Tibial nerve (tissue), 4 donors: ENCODE data around the gene BCAS1. TPM values are rescaled to one million over a fixed set of nuclear protein-coding genes. Genes with fewer than 3 reads are reported as not detected.

Experiments
- DNase-seq, 2 donors: peaks; one replicate each; pipeline ENCODE4 v3.0.0-alpha.2; 2019; ENCODE audit warnings: low spot score in 2 of 2
- H3K27ac ChIP-seq, 4 donors: fragments of 200-600 bp; sonication (generic) in 3 of 4; one replicate each; pipeline ENCODE4 v1.5.1; 2017 to 2019; ENCODE audit warnings: mild to moderate bottlenecking in 1 of 4
- H3K27me3 ChIP-seq, 2 donors: fragments of 200-600 bp; sonication (generic) in 1 of 2; one replicate each; pipeline versions ENCODE4 v1.5.1 to v1.6.0; 2017 to 2019
- H3K36me3 ChIP-seq, 3 donors: fragments of 200-600 bp; sonication (generic); one replicate each; pipeline ENCODE4 v1.5.1; 2018 to 2019
- H3K4me1 ChIP-seq, 4 donors: fragments of 200-600 bp; sonication (generic) in 3 of 4; one replicate each; pipeline ENCODE4 v1.5.1; 2017 to 2019
- H3K4me3 ChIP-seq, 4 donors: fragments of 200-600 bp; sonication (generic) in 3 of 4; one replicate each; pipeline ENCODE4 v1.5.1; 2017 to 2019; ENCODE audit warnings: mild to moderate bottlenecking in 1 of 4, moderate library complexity in 1 of 4
- H3K9me3 ChIP-seq, 4 donors: fragments of 200-600 bp; sonication (generic) in 3 of 4; one replicate each; pipeline ENCODE4 v1.5.1; 2017 to 2019
- EP300 ChIP-seq, 2 donors: sonication (generic); formaldehyde crosslinking; IDR thresholded peaks; one replicate each; pipeline ENCODE4 v1.6.1; 2017; ENCODE audit warnings: antibody characterized with exemption in 2 of 2, mild to moderate bottlenecking in 1 of 2
- POLR2A ChIP-seq, 2 donors: fragments of 450-650 bp; IDR thresholded peaks; one replicate each; pipeline ENCODE4 v1.6.1; 2017; ENCODE audit warnings: antibody characterized with exemption in 2 of 2, mild to moderate bottlenecking in 2 of 2, moderate library complexity in 2 of 2
- WGBS, 2 donors: methylation state at CpG; one replicate each; pipeline ENCODE4 v1.1.5; 2018; 5-methylcytosine and 5-hydroxymethylcytosine counted together
- total RNA-seq, 4 donors: library from RNA; depleted of rRNA; stranded (reverse); fragments of >200 nt; gene quantifications; one replicate each; pipeline ENCODE4 v1.1.0, GENCODE V29; 2016
- TF ChIP-seq, protein P1 (sequence below), 5 experiments: fragments of 200-600 bp in 3 of 5; fragments of 450-650 bp in 2 of 5; sonication (generic) in 3 of 5; IDR thresholded peaks; one replicate each; pipeline ENCODE4 v1.5.1; 2016 to 2019; ENCODE audit warnings: antibody characterized with exemption in 5 of 5, mild to moderate bottlenecking in 3 of 5, moderate library complexity in 2 of 5

The BCAS1 gene
- total RNA-seq, 4 donors from 2014 or later: 34.8 to 59.6 (median 47.1) TPM

DNA sequence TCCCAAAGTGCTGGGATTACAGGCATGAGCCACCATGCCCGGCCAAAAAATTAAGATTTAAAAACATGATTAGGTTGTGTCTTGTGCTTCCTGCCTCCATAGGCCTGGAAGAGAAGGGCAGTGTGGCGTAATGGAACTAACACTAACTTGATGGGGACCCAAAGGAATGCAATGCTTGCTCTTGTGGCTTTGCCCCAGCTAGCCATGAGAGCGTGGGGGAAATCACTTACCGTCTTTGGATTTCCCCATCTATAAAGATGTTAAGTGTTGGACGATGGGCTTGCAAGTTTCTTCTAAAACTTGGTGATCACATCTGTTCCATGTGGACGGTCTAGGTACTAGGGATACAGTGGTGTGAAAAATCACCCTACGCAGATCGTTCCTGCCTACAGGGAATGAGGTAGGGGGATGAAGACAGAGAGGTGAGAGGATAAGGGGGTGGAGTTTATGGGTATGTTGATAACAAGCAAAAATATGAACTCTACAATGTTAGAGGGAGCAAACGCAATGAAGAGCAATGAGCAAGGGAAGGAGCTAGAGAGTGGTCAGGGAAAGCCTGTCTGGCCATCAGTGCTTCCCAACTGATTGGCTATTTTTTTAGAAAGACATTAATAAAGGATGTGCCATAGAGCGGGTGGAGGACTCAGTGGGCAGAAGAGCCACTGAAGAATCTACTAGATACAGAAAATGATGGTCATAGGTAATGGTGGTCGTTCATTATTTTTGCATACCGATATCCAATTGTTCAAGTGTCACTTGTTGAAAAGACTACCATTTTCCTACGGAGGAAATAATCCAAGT lies 165.2 kb downstream of the BCAS1 start:
- H3K4me1 ChIP-seq: peaks cover 0 to 21% (median 7%) of the 10 kb centered on the region in 4 donors
- 94 to 95% methylated on average over 13 of the region's 13 CpGs for WGBS, 2 donors
- no peak for DNase-seq
- H3K36me3 ChIP-seq: no peaks in the 10 kb centered on the region
- H3K4me3 ChIP-seq: no peak overlapping the region
- H3K9me3 ChIP-seq: no peaks in the 10 kb centered on the region
- TF ChIP-seq, protein P1, sequence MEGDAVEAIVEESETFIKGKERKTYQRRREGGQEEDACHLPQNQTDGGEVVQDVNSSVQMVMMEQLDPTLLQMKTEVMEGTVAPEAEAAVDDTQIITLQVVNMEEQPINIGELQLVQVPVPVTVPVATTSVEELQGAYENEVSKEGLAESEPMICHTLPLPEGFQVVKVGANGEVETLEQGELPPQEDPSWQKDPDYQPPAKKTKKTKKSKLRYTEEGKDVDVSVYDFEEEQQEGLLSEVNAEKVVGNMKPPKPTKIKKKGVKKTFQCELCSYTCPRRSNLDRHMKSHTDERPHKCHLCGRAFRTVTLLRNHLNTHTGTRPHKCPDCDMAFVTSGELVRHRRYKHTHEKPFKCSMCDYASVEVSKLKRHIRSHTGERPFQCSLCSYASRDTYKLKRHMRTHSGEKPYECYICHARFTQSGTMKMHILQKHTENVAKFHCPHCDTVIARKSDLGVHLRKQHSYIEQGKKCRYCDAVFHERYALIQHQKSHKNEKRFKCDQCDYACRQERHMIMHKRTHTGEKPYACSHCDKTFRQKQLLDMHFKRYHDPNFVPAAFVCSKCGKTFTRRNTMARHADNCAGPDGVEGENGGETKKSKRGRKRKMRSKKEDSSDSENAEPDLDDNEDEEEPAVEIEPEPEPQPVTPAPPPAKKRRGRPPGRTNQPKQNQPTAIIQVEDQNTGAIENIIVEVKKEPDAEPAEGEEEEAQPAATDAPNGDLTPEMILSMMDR (IDR thresholded peaks at IDR 0.05): no peak
- TF ChIP-seq POLR2A (IDR thresholded peaks at IDR 0.05): no peak
- TF ChIP-seq EP300 (IDR thresholded peaks at IDR 0.05): no peak
- H3K27me3 ChIP-seq: no peaks in the 10 kb centered on the region
- H3K27ac ChIP-seq: no peak overlapping the region

DNA sequence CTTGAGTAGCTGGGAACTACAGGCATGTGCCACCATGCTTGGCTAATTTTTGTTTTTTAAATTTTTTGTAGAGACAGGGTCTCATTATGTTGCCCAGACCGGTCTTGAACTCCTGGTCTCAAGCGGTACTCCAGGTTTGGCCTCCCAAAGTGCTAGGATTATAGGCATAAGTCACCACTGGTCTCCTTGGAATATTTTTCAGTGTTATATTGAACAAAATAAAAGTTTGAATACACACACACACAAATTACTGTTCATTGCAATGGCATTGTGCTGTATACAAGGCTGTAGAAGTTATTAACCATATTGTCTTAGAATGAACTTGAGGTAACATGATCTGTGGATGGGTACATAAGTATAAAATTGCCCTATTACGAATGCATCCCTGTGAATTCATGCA lies 166.1 kb downstream of the BCAS1 start:
- peaks cover 0 to 30% (median 15%) of the 10 kb centered on the region in 4 donors for H3K4me1 ChIP-seq
- no peak overlapping the region for H3K27ac ChIP-seq
- H3K9me3 ChIP-seq: no peaks in the 10 kb centered on the region
- no peaks in the 10 kb centered on the region for H3K36me3 ChIP-seq
- no peak for DNase-seq
- no peaks in the 10 kb centered on the region for H3K27me3 ChIP-seq
- H3K4me3 ChIP-seq: no peak overlapping the region
- TF ChIP-seq, protein P1 (IDR thresholded peaks at IDR 0.05): no peak
- TF ChIP-seq EP300 (IDR thresholded peaks at IDR 0.05) (no peak), POLR2A (IDR thresholded peaks at IDR 0.05) (no peak)
- 98% methylated on average over 3 of the region's 3 CpGs for WGBS, 2 donors

DNA sequence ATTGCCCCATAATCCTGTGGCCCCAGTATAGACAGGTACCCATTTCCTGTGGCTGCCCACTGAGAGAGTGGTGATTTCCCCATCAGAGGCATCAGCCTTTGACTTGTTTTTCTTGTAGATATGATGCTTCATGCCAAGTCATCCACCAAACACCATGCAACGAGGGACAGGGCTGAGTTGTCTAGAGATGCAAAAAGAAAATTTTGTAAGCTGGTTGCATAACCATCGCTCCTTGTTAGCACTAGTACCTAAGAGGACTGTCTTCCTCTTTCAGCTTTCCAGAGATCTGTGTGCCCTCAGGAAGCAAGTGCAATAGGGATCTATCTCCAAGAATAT lies 166.8 kb downstream of the BCAS1 start:
- Histone ChIP-seq H3K4me3 (no peak overlapping the region), H3K27ac (no peak overlapping the region), H3K27me3 (no peaks in the 10 kb centered on the region), H3K36me3 (no peaks in the 10 kb centered on the region), H3K9me3 (no peaks in the 10 kb centered on the region), H3K4me1 (peaks cover 0 to 36% (median 17%) of the 10 kb centered on the region in 4 donors)
- WGBS, 2 donors: 77 to 84% methylated on average over 2 of the region's 2 CpGs
- no peak for DNase-seq
- TF ChIP-seq, protein P1 (IDR thresholded peaks at IDR 0.05): no peak
- no peak for TF ChIP-seq EP300 (IDR thresholded peaks at IDR 0.05)
- no peak for TF ChIP-seq POLR2A (IDR thresholded peaks at IDR 0.05)

DNA sequence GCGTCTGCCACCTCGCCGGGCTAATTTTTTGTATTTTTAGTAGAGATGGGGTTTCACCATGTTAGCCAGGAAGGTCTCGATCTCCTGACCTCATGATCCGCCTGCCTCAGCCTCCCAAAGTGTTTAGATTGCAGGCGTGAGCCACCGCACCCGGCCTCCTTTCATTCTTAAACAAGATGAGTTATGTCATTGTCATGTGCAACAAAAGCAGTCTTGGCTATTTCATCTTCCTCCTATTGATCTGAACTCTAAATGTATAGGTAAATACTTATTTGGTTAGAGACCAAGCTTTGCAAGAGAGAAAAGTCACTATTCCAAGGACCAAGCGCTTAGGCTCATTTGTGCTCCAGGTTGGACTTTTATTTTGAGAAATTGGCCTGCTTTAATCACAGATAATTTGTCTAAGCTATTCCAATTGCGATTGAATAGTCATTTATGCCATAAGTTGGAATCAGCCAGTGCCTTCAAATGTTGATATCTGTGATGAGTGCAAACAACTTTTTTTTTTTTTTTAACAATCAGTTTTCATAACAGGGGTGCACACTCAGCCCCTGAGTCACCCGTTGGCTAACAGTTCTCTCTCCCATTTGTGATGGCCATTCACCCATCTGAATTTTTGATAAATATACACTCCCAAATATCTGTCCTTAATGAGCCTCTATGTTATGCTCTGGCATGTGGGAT lies 167.3 kb downstream of the BCAS1 start:
- Histone ChIP-seq H3K9me3 (no peaks in the 10 kb centered on the region), H3K27me3 (no peaks in the 10 kb centered on the region), H3K4me3 (no peak overlapping the region), H3K4me1 (peaks cover 0 to 36% (median 17%) of the 10 kb centered on the region in 4 donors), H3K36me3 (no peaks in the 10 kb centered on the region), H3K27ac (no peak overlapping the region)
- TF ChIP-seq POLR2A (IDR thresholded peaks at IDR 0.05): no peak
- TF ChIP-seq, protein P1 (IDR thresholded peaks at IDR 0.05): no peak
- TF ChIP-seq EP300 (IDR thresholded peaks at IDR 0.05): no peak
- DNase-seq: no peak
- 93 to 96% methylated on average over 11 of the region's 11 CpGs for WGBS, 2 donors

DNA sequence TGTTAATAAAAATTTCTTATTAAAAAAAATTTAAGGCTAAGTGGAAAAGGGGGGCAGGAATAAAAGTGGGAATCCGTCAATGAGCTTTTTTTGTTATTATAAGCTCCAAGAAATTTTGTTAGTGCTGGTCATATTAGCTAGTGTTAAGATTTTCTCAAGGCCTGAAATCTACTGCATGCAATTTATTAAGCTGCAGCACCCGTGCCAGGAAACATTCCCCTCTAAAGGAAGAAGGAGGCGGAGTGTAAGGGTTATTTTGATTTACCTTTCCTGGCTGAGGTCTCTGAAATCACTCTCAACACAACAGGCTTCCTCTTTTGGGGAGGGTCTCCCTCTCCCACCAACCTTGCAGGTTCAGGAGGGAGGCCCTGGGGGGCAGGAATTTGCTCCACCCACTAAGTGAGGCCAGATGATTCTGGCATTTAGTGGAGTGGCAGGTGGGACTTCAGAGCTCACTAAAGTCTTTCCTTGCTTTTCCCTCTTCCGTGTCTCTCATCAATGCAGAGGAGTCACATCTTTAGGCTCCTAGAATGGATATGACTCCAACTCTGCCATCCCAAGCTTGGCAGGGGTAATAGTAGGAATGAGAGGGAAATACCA lies 168.8 kb downstream of the BCAS1 start:
- H3K4me3 ChIP-seq: no peak overlapping the region
- TF ChIP-seq POLR2A (IDR thresholded peaks at IDR 0.05) (no peak), EP300 (IDR thresholded peaks at IDR 0.05) (no peak)
- TF ChIP-seq, protein P1 (IDR thresholded peaks at IDR 0.05): no peak
- WGBS, 2 donors: 58 to 70% methylated on average over 4 of the region's 4 CpGs
- peak overlapping the region in 2 of 4 donors; percentile 66 to 76 for H3K27ac ChIP-seq
- H3K4me1 ChIP-seq: peaks cover 0 to 36% (median 17%) of the 10 kb centered on the region in 4 donors
- no peaks in the 10 kb centered on the region for H3K36me3 ChIP-seq
- DNase-seq: no peak
- H3K9me3 ChIP-seq: no peaks in the 10 kb centered on the region
- H3K27me3 ChIP-seq: no peaks in the 10 kb centered on the region
